CD8-positive, alpha-beta memory T cell (primary cell): ENCODE measurements around the gene TMEM107. TPM values are rescaled to one million over a fixed set of nuclear protein-coding genes. Genes with fewer than 3 reads are reported as not detected.

Experiments used
- CTCF ChIA-PET: fragments of 350-600 bp; sonication (Branson Sonifier 250); formaldehyde crosslinking; loops from one replicate; lab custom pipeline; 2021; ENCODE audit warnings: antibody characterized with exemption; lab: Charles Lee
- POLR2A ChIA-PET: fragments of 350-600 bp; sonication (Branson Sonifier 250); formaldehyde crosslinking; loops from one replicate; lab custom pipeline; 2021; ENCODE audit warnings: antibody characterized with exemption; lab: Charles Lee
- DNase-seq, 5 donors: peaks; one replicate each; pipeline versions ENCODE4 v3.0.0 to v3.0.0-alpha.2; 2020 to 2022; ENCODE audit warnings: mixed read lengths in 1 of 5
- H3K27ac ChIP-seq: one replicate; pipeline ENCODE4 v1.7.0; 2013; ENCODE audit warnings: low read depth, mild to moderate bottlenecking, low read length, moderate library complexity
- H3K27me3 ChIP-seq: 2 replicates; pipeline ENCODE4 v1.7.0; 2013; ENCODE audit warnings: low read length, mild to moderate bottlenecking; ENCODE audit not compliant: insufficient read depth, poor library complexity, severe bottlenecking
- H3K36me3 ChIP-seq: 2 replicates; pipeline ENCODE4 v1.7.0; 2013; ENCODE audit warnings: mild to moderate bottlenecking, low read length, moderate library complexity; ENCODE audit not compliant: insufficient read depth
- H3K4me1 ChIP-seq: 2 replicates; pipeline ENCODE4 v1.7.0; 2013; ENCODE audit warnings: mild to moderate bottlenecking, low read length, moderate library complexity; ENCODE audit not compliant: insufficient read depth
- H3K4me3 ChIP-seq: 2 replicates; pipeline ENCODE4 v1.7.0; 2013; ENCODE audit warnings: mild to moderate bottlenecking, low read length
- H3K9me3 ChIP-seq: 2 replicates; pipeline ENCODE4 v1.7.0; 2013; ENCODE audit warnings: mild to moderate bottlenecking, low read length
- H3K27ac Mint-ChIP-seq, 8 donors: one replicate each; pipeline ENCODE4 v1.8.0; 2020 to 2021; ENCODE audit warnings: mixed read lengths in 8 of 8, mild to moderate bottlenecking in 6 of 8, inconsistent platforms in 3 of 8, moderate library complexity in 3 of 8
- H3K27me3 Mint-ChIP-seq, 2 donors: one replicate each; pipeline ENCODE4 v1.8.0; 2020 to 2021; ENCODE audit warnings: mixed read lengths in 2 of 2, mild to moderate bottlenecking in 1 of 2, moderate library complexity in 1 of 2
- H3K36me3 Mint-ChIP-seq, 3 donors: one replicate each; pipeline ENCODE4 v1.8.0; 2020 to 2021; ENCODE audit warnings: mixed read lengths in 3 of 3, inconsistent platforms in 1 of 3, mild to moderate bottlenecking in 1 of 3
- H3K4me1 Mint-ChIP-seq, 3 donors: one replicate each; pipeline ENCODE4 v1.8.0; 2020 to 2021; ENCODE audit warnings: mixed read lengths in 3 of 3, inconsistent platforms in 1 of 3, mild to moderate bottlenecking in 1 of 3
- H3K4me3 Mint-ChIP-seq, 7 donors: one replicate each; pipeline ENCODE4 v1.8.0; 2020 to 2021; ENCODE audit warnings: mixed read lengths in 7 of 7, mild to moderate bottlenecking in 6 of 7, moderate library complexity in 4 of 7, inconsistent platforms in 2 of 7
- H3K9me3 Mint-ChIP-seq, 5 donors: one replicate each; pipeline ENCODE4 v1.8.0; 2020 to 2022; ENCODE audit warnings: mixed read lengths in 5 of 5, mild to moderate bottlenecking in 3 of 5, moderate library complexity in 2 of 5, inconsistent platforms in 1 of 5
- polyA plus RNA-seq: library from polyadenylated mRNA; unstranded; fragments of 300-500 nt; fragmentation: Illumina TruSeq; gene quantifications from one replicate; pipeline ENCODE4 v1.2.3, GENCODE V29; 2021
- total RNA-seq, 2 experiments: library from RNA; stranded (reverse); gene quantifications; one replicate each; pipeline ENCODE4 v1.2.3, GENCODE V29; 2021

TMEM107 gene
- total and polyA plus RNA-seq, 3 experiments from 2014 or later = 21.3 to 50.7 (median 22.4) TPM

DNA sequence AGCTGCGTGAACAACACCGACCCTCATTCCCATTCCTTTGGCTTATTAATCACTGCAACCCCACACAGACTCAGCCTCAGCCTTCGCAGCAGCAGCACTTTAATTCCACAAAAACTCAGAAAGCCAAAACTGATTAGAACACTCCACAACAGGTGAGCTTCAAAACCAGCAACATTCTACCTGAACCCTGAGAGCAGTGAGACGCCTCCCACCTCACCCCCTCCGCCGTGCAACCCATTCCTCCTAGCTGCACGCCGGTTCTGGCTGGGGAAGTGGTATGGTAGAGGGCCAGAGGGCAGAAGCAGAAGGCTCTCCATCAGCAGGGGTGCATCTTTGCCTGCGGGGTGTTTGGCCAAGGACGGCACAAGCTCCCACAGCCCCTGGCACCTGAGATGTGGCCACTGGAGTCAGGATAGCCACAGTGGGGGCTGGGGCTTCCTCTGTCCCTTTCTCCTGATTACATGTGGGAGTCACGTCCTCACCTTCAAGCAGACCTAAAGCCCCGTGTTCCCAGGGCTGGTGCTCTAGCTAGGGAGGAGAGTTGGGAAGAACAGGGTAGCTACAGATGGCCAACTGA lies 12.2 kb upstream of the TMEM107 start:
- Histone ChIP-seq H3K27ac (peak overlapping the region; percentile 81), H3K27me3 (no peaks in the 10 kb centered on the region), H3K9me3 (no peaks in the 10 kb centered on the region), H3K4me3 (peak overlapping the region; percentile 92), H3K4me1 (peaks cover 39% of the 10 kb centered on the region), H3K36me3 (no peaks in the 10 kb centered on the region)
- Mint-ChIP-seq H3K27me3 (peaks cover 0 to 3% of the 10 kb centered on the region in 2 donors), H3K9me3 (no peaks in the 10 kb centered on the region), H3K4me1 (peaks cover 16 to 21% (median 17%) of the 10 kb centered on the region in 3 donors), H3K4me3 (no peak overlapping the region), H3K36me3 (peaks cover 0 to 9% (median 0%) of the 10 kb centered on the region in 3 donors), H3K27ac (peak overlapping the region in 1 of 8 donors; percentile 87)
- ChIA-PET CTCF (interaction anchor here (1.0 to 5.5 kb wide), 11 partner anchors 11 to 112 kb away, joined by 3 to 63 read pairs (median 11); partner anchors contain the start of genes ALOXE3, AURKB and CTC1), POLR2A (interaction anchor here (0.6 to 7.6 kb wide), 10 partner anchors 13 to 708 kb away, joined by 3 to 120 read pairs (median 10); partner anchors contain the start of genes CTC1 and SLC25A35)
- peak in 1 of 5 donors; percentile 50 for DNase-seq

DNA sequence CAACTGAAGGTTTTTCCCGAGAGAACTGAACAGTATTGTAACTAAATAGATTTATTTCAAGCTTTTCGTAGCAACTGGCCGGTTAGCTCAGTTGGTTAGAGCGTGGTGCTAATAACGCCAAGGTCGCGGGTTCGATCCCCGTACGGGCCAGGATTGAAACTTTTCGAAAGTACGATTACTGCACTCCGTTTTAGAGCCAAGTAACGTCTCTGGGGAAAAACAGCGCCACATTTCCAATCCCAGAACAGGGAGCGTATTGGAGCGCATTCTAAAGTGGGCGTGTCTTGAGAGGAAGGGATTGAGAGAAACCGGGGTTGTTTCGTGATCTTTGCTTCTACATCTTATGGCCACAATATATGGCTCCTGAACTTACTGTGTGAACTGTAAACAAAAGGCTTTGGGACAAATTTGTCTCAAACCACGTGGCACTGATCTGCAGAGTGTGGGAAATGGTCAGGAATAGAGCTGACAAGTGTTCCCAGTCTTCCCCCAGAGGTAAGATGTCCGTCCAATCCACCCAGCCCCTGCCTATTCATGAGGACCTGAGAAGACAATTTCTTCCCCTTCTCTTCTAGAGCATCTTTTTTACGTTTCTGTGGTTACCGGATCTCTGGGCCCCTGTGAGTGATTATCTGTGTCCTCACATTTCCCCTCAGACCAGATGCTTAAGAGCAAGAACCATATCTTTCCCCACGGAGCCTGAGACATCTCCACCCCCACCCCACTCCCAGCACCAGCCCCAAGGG lies 11.5 kb upstream of the TMEM107 start:
- H3K27ac Mint-ChIP-seq = no peak overlapping the region

DNA sequence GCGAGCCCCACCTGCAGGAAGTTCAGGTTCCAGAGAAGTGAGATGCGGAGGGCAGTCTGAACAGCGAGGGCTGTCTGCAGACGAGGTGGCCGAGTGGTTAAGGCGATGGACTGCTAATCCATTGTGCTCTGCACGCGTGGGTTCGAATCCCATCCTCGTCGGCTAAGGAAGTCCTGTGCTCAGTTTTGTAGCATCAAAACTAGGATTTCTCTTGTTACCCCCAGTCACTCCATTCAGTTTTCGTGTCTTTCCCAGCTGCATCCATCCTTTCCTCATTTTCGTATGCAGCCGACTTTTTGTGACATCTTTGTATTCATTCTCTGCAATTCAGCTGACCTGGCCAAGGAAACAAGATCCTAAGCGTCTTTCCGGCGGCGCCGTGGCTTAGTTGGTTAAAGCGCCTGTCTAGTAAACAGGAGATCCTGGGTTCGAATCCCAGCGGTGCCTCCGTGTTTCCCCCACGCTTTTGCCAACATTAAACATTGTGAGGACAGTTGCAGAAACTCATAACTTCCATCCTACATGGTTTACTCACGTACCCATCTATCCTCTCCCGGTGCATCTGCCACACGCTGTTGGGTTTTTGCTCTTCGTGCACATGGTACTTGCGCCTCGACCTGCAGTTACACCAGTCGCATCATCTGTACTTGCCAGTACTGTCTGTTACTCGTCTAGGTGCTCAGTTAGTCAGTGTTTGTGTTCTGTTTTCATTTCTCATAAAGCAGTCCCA lies 10.8 kb upstream of the TMEM107 start:
- Mint-ChIP-seq H3K36me3 (peaks cover 0 to 9% (median 0%) of the 10 kb centered on the region in 3 donors), H3K4me3 (no peak overlapping the region), H3K4me1 (peaks cover 16 to 22% (median 17%) of the 10 kb centered on the region in 3 donors), H3K9me3 (no peaks in the 10 kb centered on the region), H3K27me3 (peaks cover 0 to 6% of the 10 kb centered on the region in 2 donors), H3K27ac (no peak overlapping the region)
- no peaks in the 10 kb centered on the region for H3K9me3 ChIP-seq
- peak; percentile 74 to 93 (median 90) for DNase-seq
- CTCF ChIA-PET = interaction anchor here (0.6 to 5.5 kb wide), 18 partner anchors 10 to 108 kb away, joined by 3 to 63 read pairs (median 5); partner anchors contain the start of genes ALOXE3, AURKB, CTC1 and SLC25A35
- POLR2A ChIA-PET = interaction anchor here (1.0 to 7.6 kb wide), 12 partner anchors 10 to 108 kb away, joined by 4 to 120 read pairs (median 8); partner anchors contain the start of genes AURKB, CTC1, SLC25A35 and TMEM107
- H3K4me3 ChIP-seq = peak overlapping the region; percentile 92
- peaks cover 30% of the 10 kb centered on the region for H3K4me1 ChIP-seq
- no peaks in the 10 kb centered on the region for H3K27me3 ChIP-seq
- peak overlapping the region; percentile 81 for H3K27ac ChIP-seq
- no peaks in the 10 kb centered on the region for H3K36me3 ChIP-seq

More for the DNA sequence above, 11.5 kb upstream of the TMEM107 start:
- CTCF ChIA-PET = interaction anchor here (0.6 to 5.5 kb wide), 13 partner anchors 12 to 113 kb away, joined by 3 to 63 read pairs (median 6); partner anchors contain the start of genes ALOXE3, AURKB, CTC1 and SLC25A35
- peak overlapping the region; percentile 92 for H3K4me3 ChIP-seq
- POLR2A ChIA-PET = interaction anchor here (0.6 to 7.6 kb wide), 13 partner anchors 14 to 708 kb away, joined by 3 to 120 read pairs (median 9); partner anchors contain the start of genes CTC1 and SLC25A35
- no peaks in the 10 kb centered on the region for H3K9me3 Mint-ChIP-seq
- H3K9me3 ChIP-seq = no peaks in the 10 kb centered on the region
- H3K4me1 ChIP-seq = peaks cover 37% of the 10 kb centered on the region
- DNase-seq = peak in 4 of 5 donors; percentile 74 to 93 (median 86)
- H3K36me3 Mint-ChIP-seq = peaks cover 0 to 9% (median 0%) of the 10 kb centered on the region in 3 donors
- H3K27me3 Mint-ChIP-seq = peaks cover 0 to 3% of the 10 kb centered on the region in 2 donors
- peaks cover 16 to 21% (median 17%) of the 10 kb centered on the region in 3 donors for H3K4me1 Mint-ChIP-seq
- no peaks in the 10 kb centered on the region for H3K27me3 ChIP-seq
- H3K36me3 ChIP-seq = no peaks in the 10 kb centered on the region
- H3K4me3 Mint-ChIP-seq = no peak overlapping the region
- H3K27ac ChIP-seq = peak overlapping the region; percentile 81

DNA sequence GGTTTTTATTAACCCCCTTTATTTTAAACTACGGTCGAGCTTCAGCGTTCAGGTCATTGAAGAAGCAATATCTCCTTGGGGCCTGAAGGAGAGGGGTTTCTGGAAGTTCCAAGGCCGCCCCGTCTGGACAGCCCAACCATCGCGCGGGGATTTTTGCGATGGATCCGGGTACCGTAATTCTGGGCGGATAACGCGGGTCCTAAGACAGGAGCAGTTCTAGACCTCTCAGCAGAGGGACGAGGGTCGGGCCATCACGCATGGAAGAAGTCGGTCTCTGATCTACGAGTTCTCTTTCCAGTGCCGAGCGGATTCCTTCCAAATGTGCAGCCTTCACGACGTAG lies 10.2 kb upstream of the TMEM107 start:
- Histone ChIP-seq H3K27ac (peak overlapping the region; percentile 81), H3K27me3 (no peaks in the 10 kb centered on the region), H3K4me1 (peaks cover 25% of the 10 kb centered on the region), H3K9me3 (no peaks in the 10 kb centered on the region), H3K36me3 (no peaks in the 10 kb centered on the region), H3K4me3 (peak overlapping the region; percentile 92)
- POLR2A ChIA-PET = interaction anchor here (1.2 to 7.6 kb wide), 13 partner anchors 10 to 109 kb away, joined by 3 to 120 read pairs (median 9); partner anchors contain the start of genes AURKB, CTC1, PER1 and SLC25A35
- DNase-seq = no peak
- Mint-ChIP-seq H3K27me3 (peaks cover 0 to 6% of the 10 kb centered on the region in 2 donors), H3K27ac (no peak overlapping the region), H3K4me1 (peaks cover 17 to 24% (median 18%) of the 10 kb centered on the region in 3 donors), H3K36me3 (peaks cover 0 to 9% (median 0%) of the 10 kb centered on the region in 3 donors), H3K9me3 (no peaks in the 10 kb centered on the region), H3K4me3 (no peak overlapping the region)
- CTCF ChIA-PET = interaction anchor here (0.7 to 5.5 kb wide), 16 partner anchors 10 to 109 kb away, joined by 3 to 63 read pairs (median 4); partner anchors contain the start of genes ALOXE3, CTC1, HES7 and SLC25A35

DNA sequence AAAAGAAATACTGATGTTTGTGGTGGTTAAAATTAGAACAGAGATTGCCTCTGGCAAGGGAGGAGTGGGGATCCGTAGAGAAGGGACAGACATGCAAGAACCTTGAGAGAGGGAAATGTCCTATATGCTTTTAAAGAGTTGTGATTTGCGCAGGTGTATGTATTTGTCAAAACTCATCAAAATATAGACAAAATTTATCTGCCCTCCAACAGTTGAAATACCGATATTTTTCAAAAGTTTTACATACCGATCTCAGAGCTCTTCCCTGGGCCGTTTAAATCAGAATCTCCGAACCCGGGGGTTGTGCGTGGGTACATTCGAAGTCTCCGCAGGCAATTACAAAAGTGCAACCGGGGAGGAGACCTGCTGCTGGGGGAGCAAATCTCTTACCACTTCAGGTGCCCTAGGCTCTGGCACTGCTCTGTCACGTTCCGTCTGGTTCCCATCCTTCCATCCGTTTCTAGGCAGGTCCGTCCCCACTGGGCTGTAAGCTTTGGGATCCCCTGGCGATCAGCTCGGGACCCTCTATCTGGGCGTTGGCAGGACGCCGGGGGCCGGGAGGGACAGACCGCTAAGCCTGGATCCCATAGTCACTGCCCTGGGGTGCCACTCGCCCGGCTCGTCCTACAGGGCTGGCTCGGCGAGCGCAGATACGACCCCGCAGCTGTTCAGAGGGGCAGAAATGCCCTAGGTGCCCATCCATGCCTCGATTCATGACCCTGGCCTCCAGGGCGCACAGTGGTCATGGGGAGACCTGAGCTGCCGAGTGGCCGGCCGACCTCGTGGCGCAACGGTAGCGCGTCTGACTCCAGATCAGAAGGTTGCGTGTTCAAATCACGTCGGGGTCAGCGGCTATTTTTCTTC lies 9.6 kb upstream of the TMEM107 start:
- Histone ChIP-seq H3K36me3 (no peaks in the 10 kb centered on the region), H3K27ac (peak overlapping the region; percentile 81), H3K4me3 (peak overlapping the region; percentile 92), H3K27me3 (no peaks in the 10 kb centered on the region), H3K9me3 (no peaks in the 10 kb centered on the region), H3K4me1 (peaks cover 21% of the 10 kb centered on the region)
- peaks cover 14 to 21% (median 18%) of the 10 kb centered on the region in 3 donors for H3K4me1 Mint-ChIP-seq
- H3K4me3 Mint-ChIP-seq = no peak overlapping the region
- no peaks in the 10 kb centered on the region for H3K9me3 Mint-ChIP-seq
- ChIA-PET CTCF (interaction anchor here (0.7 to 5.5 kb wide), 14 partner anchors 9 to 67 kb away, joined by 3 to 63 read pairs (median 4); partner anchors contain the start of genes ALOXE3, CTC1, HES7 and TMEM107), POLR2A (interaction anchor here (0.7 to 7.6 kb wide), 14 partner anchors 9 to 109 kb away, joined by 3 to 120 read pairs (median 8); partner anchors contain the start of genes AURKB, CTC1, PER1 and SLC25A35)
- H3K27ac Mint-ChIP-seq = no peak overlapping the region
- peak; percentile 82 to 93 (median 84) for DNase-seq
- peaks cover 0 to 6% of the 10 kb centered on the region in 2 donors for H3K27me3 Mint-ChIP-seq
- H3K36me3 Mint-ChIP-seq = peaks cover 0 to 9% (median 0%) of the 10 kb centered on the region in 3 donors

DNA sequence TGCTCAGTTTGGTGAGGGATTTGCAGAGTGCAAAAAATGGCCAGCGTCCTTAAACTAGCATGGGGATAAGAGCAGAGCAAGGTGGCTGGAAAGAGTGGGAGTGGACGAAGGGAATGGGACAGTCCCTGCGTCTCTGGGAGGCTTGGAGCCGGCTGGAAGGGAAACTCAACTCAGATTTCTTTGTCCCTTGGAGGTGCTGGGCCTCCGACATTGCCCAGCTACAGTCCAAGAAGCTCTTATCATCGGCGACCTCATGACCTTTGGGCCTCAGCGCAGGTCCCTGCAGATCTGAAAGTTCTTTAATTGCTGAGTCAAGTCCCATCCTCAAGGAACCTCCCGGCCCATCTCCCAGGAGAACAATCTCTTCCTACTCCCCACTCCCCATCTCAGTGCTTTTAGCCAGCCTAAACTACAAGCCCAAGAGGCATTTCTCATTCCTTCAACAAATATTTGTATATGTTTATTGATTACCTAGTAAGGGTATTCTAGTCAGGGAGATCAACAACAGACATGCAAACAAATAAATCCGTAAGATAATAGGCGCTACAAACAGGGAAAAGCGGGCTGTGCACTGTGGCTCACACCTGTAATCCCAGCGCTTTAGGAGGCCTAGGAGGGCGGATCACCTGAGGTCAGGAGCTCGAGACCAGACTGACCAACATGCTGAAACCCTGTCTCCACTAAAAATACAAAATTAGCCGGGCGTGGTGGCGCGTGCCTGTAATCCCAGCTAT lies 985 bp upstream of the TMEM107 start:
- peak overlapping the region; percentile 89 to 96 (median 93) for H3K4me3 Mint-ChIP-seq
- Histone ChIP-seq H3K4me3 (peak overlapping the region; percentile 76), H3K4me1 (peaks cover 44% of the 10 kb centered on the region), H3K36me3 (no peaks in the 10 kb centered on the region), H3K9me3 (no peaks in the 10 kb centered on the region), H3K27ac (peak overlapping the region; percentile 81), H3K27me3 (no peaks in the 10 kb centered on the region)
- no peaks in the 10 kb centered on the region for H3K9me3 Mint-ChIP-seq
- peaks cover 0 to 7% (median 0%) of the 10 kb centered on the region in 3 donors for H3K36me3 Mint-ChIP-seq
- peaks cover 0 to 6% of the 10 kb centered on the region in 2 donors for H3K27me3 Mint-ChIP-seq
- CTCF ChIA-PET = interaction anchor here (1.1 to 1.7 kb wide), 3 partner anchors 9 to 58 kb away, joined by 3 to 8 read pairs (median 6); no protein-coding TSS in a partner anchor
- peak overlapping the region; percentile 68 to 100 (median 95) for H3K27ac Mint-ChIP-seq
- H3K4me1 Mint-ChIP-seq = peaks cover 43 to 55% (median 50%) of the 10 kb centered on the region in 3 donors
- POLR2A ChIA-PET = interaction anchor here (0.6 to 1.7 kb wide), 7 partner anchors 9 to 44 kb away, joined by 3 to 8 read pairs (median 3); partner anchors contain the start of genes BORCS6 and PER1
- DNase-seq = no peak
